Stimulated activated CD4-positive, alpha-beta T cell treated with anti-CD3 and anti-CD28 coated beads, TNF-alpha, amount 100 ng/mL, for 48 hours (primary cell): Measurements from ENCODE around the gene ANKRD33B.

Source experiments
- DNase-seq, 3 donors: peaks; one replicate each; pipeline ENCODE4 v3.0.0-alpha.2; 2020; ENCODE audit warnings: low read depth in 3 of 3

ANKRD33B gene

GRCh38 chr5:10674096-10674495, 110.2 kb downstream of the ANKRD33B start:
- DNase-seq: no peak

GRCh38 chr5:10674582-10674981, 110.7 kb downstream of the ANKRD33B start:
- DNase-seq: no peak

GRCh38 chr5:10675177-10675700, 111.4 kb downstream of the ANKRD33B start:
- no peak for DNase-seq

GRCh38 chr5:10676224-10676623, 112.4 kb downstream of the ANKRD33B start:
- DNase-seq: no peak

- DNase-seq: no peak
These were observed 113.1 kb downstream of the ANKRD33B start for GRCh38 chr5:10676946-10677345.

GRCh38 chr5:10677533-10677932, 113.7 kb downstream of the ANKRD33B start:
- DNase-seq: no peak

- DNase-seq: no peak
These were observed 114.4 kb downstream of the ANKRD33B start for GRCh38 chr5:10678244-10678643.

- no peak for DNase-seq
These were observed 115.6 kb downstream of the ANKRD33B start for GRCh38 chr5:10679336-10679988.

GRCh38 chr5:10680876-10681481, 117.1 kb downstream of the ANKRD33B start:
- no peak for DNase-seq

- no peak for DNase-seq
These were observed 118.1 kb downstream of the ANKRD33B start for GRCh38 chr5:10681731-10682679.

GRCh38 chr5:10682801-10683525, 119.1 kb downstream of the ANKRD33B start:
- DNase-seq: no peak

GRCh38 chr5:10684303-10685086, 120.6 kb downstream of the ANKRD33B start:
- DNase-seq: no peak

GRCh38 chr5:10685115-10685521, 121.2 kb downstream of the ANKRD33B start:
- DNase-seq: no peak

GRCh38 chr5:10686890-10687289, 123.0 kb downstream of the ANKRD33B start:
- no peak for DNase-seq

- DNase-seq: no peak
These were observed 124.8 kb downstream of the ANKRD33B start for GRCh38 chr5:10688651-10689171.

GRCh38 chr5:10689391-10690081, 125.7 kb downstream of the ANKRD33B start:
- DNase-seq: peak in 2 of 3 donors; percentile 10 to 25

GRCh38 chr5:10690460-10691440, 126.9 kb downstream of the ANKRD33B start:
- DNase-seq: no peak
